ENCODE results near the gene RNASE7.

Gene RNASE7

GRCh38 chr14:21016413-21017190 is 25.6 kb upstream of the RNASE7 start:
- H3K4me3 Mint-ChIP-seq = no peak overlapping the region
- H3K9me3 Mint-ChIP-seq = no peaks in the 10 kb centered on the region
- no peak overlapping the region for H3K27ac Mint-ChIP-seq
- no peak for DNase-seq (ENCODE audit: low spot score)
- no peaks in the 10 kb centered on the region for H3K4me1 Mint-ChIP-seq (ENCODE audit: low read depth)
- H3K27me3 Mint-ChIP-seq (ENCODE audit: low read depth) = peaks cover 16% of the 10 kb centered on the region
- no peaks in the 10 kb centered on the region for H3K36me3 Mint-ChIP-seq (ENCODE audit: low read depth)

GRCh38 chr14:21017528-21018245 is 24.5 kb upstream of the RNASE7 start:
- H3K27me3 Mint-ChIP-seq (ENCODE audit: low read depth) = peaks cover 17% of the 10 kb centered on the region
- no peak overlapping the region for H3K4me3 Mint-ChIP-seq
- H3K27ac Mint-ChIP-seq = no peak overlapping the region
- no peaks in the 10 kb centered on the region for H3K9me3 Mint-ChIP-seq
- H3K36me3 Mint-ChIP-seq (ENCODE audit: low read depth) = no peaks in the 10 kb centered on the region
- H3K4me1 Mint-ChIP-seq (ENCODE audit: low read depth) = no peaks in the 10 kb centered on the region
- DNase-seq (ENCODE audit: low spot score) = no peak

GRCh38 chr14:21018286-21018685 is 23.9 kb upstream of the RNASE7 start:
- H3K4me3 Mint-ChIP-seq = no peak overlapping the region
- no peak for DNase-seq (ENCODE audit: low spot score)
- no peaks in the 10 kb centered on the region for H3K36me3 Mint-ChIP-seq (ENCODE audit: low read depth)
- H3K27ac Mint-ChIP-seq = no peak overlapping the region
- H3K4me1 Mint-ChIP-seq (ENCODE audit: low read depth) = no peaks in the 10 kb centered on the region
- H3K9me3 Mint-ChIP-seq = no peaks in the 10 kb centered on the region
- peaks cover 19% of the 10 kb centered on the region for H3K27me3 Mint-ChIP-seq (ENCODE audit: low read depth)

GRCh38 chr14:21018781-21019180 is 23.4 kb upstream of the RNASE7 start:
- H3K27ac Mint-ChIP-seq = no peak overlapping the region
- H3K4me3 Mint-ChIP-seq = no peak overlapping the region
- no peaks in the 10 kb centered on the region for H3K9me3 Mint-ChIP-seq
- peaks cover 23% of the 10 kb centered on the region for H3K27me3 Mint-ChIP-seq (ENCODE audit: low read depth)
- peaks cover under 1% of the 10 kb centered on the region for H3K4me1 Mint-ChIP-seq (ENCODE audit: low read depth)
- no peak for DNase-seq (ENCODE audit: low spot score)
- H3K36me3 Mint-ChIP-seq (ENCODE audit: low read depth) = no peaks in the 10 kb centered on the region

GRCh38 chr14:21019366-21019765 is 22.8 kb upstream of the RNASE7 start:
- Mint-ChIP-seq H3K4me1 (ENCODE audit: low read depth) (peaks cover 6% of the 10 kb centered on the region), H3K27ac (no peak overlapping the region), H3K4me3 (no peak overlapping the region), H3K27me3 (ENCODE audit: low read depth) (peaks cover 26% of the 10 kb centered on the region), H3K9me3 (no peaks in the 10 kb centered on the region), H3K36me3 (ENCODE audit: low read depth) (no peaks in the 10 kb centered on the region)
- DNase-seq (ENCODE audit: low spot score) = no peak

GRCh38 chr14:21020977-21021545 is 21.1 kb upstream of the RNASE7 start:
- peaks cover 7% of the 10 kb centered on the region for H3K4me1 Mint-ChIP-seq (ENCODE audit: low read depth)
- no peak for DNase-seq (ENCODE audit: low spot score)
- H3K27ac Mint-ChIP-seq = no peak overlapping the region
- no peaks in the 10 kb centered on the region for H3K9me3 Mint-ChIP-seq
- H3K27me3 Mint-ChIP-seq (ENCODE audit: low read depth) = peaks cover 30% of the 10 kb centered on the region
- no peak overlapping the region for H3K4me3 Mint-ChIP-seq
- H3K36me3 Mint-ChIP-seq (ENCODE audit: low read depth) = no peaks in the 10 kb centered on the region

- peak overlapping the region; percentile 0 for H3K4me3 Mint-ChIP-seq
- DNase-seq (ENCODE audit: low spot score) = no peak
- H3K9me3 Mint-ChIP-seq = no peaks in the 10 kb centered on the region
- peaks cover 7% of the 10 kb centered on the region for H3K4me1 Mint-ChIP-seq (ENCODE audit: low read depth)
- peaks cover 39% of the 10 kb centered on the region for H3K27me3 Mint-ChIP-seq (ENCODE audit: low read depth)
- no peaks in the 10 kb centered on the region for H3K36me3 Mint-ChIP-seq (ENCODE audit: low read depth)
- no peak overlapping the region for H3K27ac Mint-ChIP-seq
Measured at GRCh38 chr14:21022686-21023085, 19.5 kb upstream of the RNASE7 start.

- peaks cover 7% of the 10 kb centered on the region for H3K4me1 Mint-ChIP-seq (ENCODE audit: low read depth)
- H3K36me3 Mint-ChIP-seq (ENCODE audit: low read depth) = no peaks in the 10 kb centered on the region
- H3K9me3 Mint-ChIP-seq = no peaks in the 10 kb centered on the region
- H3K27ac Mint-ChIP-seq = no peak overlapping the region
- DNase-seq (ENCODE audit: low spot score) = no peak
- H3K4me3 Mint-ChIP-seq = no peak overlapping the region
- H3K27me3 Mint-ChIP-seq (ENCODE audit: low read depth) = peaks cover 39% of the 10 kb centered on the region
Measured at GRCh38 chr14:21023174-21023573, 19.0 kb upstream of the RNASE7 start.

GRCh38 chr14:21023817-21024584 is 18.2 kb upstream of the RNASE7 start:
- no peak overlapping the region for H3K27ac Mint-ChIP-seq
- peaks cover 39% of the 10 kb centered on the region for H3K27me3 Mint-ChIP-seq (ENCODE audit: low read depth)
- H3K36me3 Mint-ChIP-seq (ENCODE audit: low read depth) = no peaks in the 10 kb centered on the region
- H3K4me1 Mint-ChIP-seq (ENCODE audit: low read depth) = peaks cover 7% of the 10 kb centered on the region
- H3K9me3 Mint-ChIP-seq = no peaks in the 10 kb centered on the region
- no peak for DNase-seq (ENCODE audit: low spot score)
- peak overlapping the region; percentile 71 for H3K4me3 Mint-ChIP-seq

- Mint-ChIP-seq H3K9me3 (no peaks in the 10 kb centered on the region), H3K4me3 (peak within 1 kb of the TSS; percentile 80), H3K27ac (no peak within 1 kb of the TSS), H3K36me3 (ENCODE audit: low read depth) (no peaks in the 10 kb centered on the region), H3K4me1 (ENCODE audit: low read depth) (peaks cover 7% of the 10 kb centered on the region), H3K27me3 (ENCODE audit: low read depth) (peaks cover 39% of the 10 kb centered on the region)
- peak; percentile 40 for DNase-seq (ENCODE audit: low spot score)
Measured at GRCh38 chr14:21024585-21025370, 17.4 kb upstream of the RNASE7 start, which contains the start of gene NDRG2. NDRG2 (minus strand) TSS chr14:21025061; CDS start chr14:21023315, 1,746 bp downstream.

GRCh38 chr14:21025371-21026273 is 16.5 kb upstream of the RNASE7 start:
- Mint-ChIP-seq H3K4me1 (ENCODE audit: low read depth) (peaks cover 7% of the 10 kb centered on the region), H3K4me3 (peak overlapping the region; percentile 80), H3K36me3 (ENCODE audit: low read depth) (no peaks in the 10 kb centered on the region), H3K27ac (no peak overlapping the region), H3K27me3 (ENCODE audit: low read depth) (peaks cover 42% of the 10 kb centered on the region), H3K9me3 (no peaks in the 10 kb centered on the region)
- DNase-seq (ENCODE audit: low spot score) = no peak

GRCh38 chr14:21026274-21026987 is 15.7 kb upstream of the RNASE7 start:
- Mint-ChIP-seq H3K4me1 (ENCODE audit: low read depth) (peaks cover 7% of the 10 kb centered on the region), H3K4me3 (no peak overlapping the region), H3K9me3 (no peaks in the 10 kb centered on the region), H3K36me3 (ENCODE audit: low read depth) (no peaks in the 10 kb centered on the region), H3K27me3 (ENCODE audit: low read depth) (peaks cover 42% of the 10 kb centered on the region), H3K27ac (no peak overlapping the region)
- DNase-seq (ENCODE audit: low spot score) = no peak

All from T-helper 2 cell treated with Interferon-gamma antibody and Interleukin-4, amounts not matched to agents 5 μg/mL and 100 μg/mL, for 36 hours (primary cell).